Immature natural killer cell (primary cell): Measurements from ENCODE around the gene VWA3B. TPM values are rescaled to one million over a fixed set of nuclear protein-coding genes. Genes with fewer than 3 reads are reported as not detected.

Source experiments
- DNase-seq, 3 donors: peaks; one replicate each; pipeline ENCODE4 v3.0.0; 2022; ENCODE audit warnings: mixed read lengths in 1 of 3
- H3K27ac Mint-ChIP-seq, 6 donors: one replicate each; pipeline ENCODE4 v1.8.0; 2020; ENCODE audit warnings: mixed read lengths in 6 of 6, mild to moderate bottlenecking in 5 of 6, inconsistent platforms in 4 of 6, moderate library complexity in 3 of 6
- H3K27me3 Mint-ChIP-seq, 3 donors: one replicate each; pipeline ENCODE4 v1.8.0; 2020 to 2021; ENCODE audit warnings: low read depth in 3 of 3, mild to moderate bottlenecking in 3 of 3, mixed read lengths in 3 of 3, moderate library complexity in 3 of 3, inconsistent platforms in 1 of 3
- H3K36me3 Mint-ChIP-seq, 3 donors: one replicate each; pipeline ENCODE4 v1.8.0; 2020; ENCODE audit warnings: mixed read lengths in 3 of 3, inconsistent platforms in 2 of 3, mild to moderate bottlenecking in 2 of 3
- H3K4me1 Mint-ChIP-seq, 2 donors: one replicate each; pipeline ENCODE4 v1.8.0; 2020; ENCODE audit warnings: inconsistent platforms in 2 of 2, mild to moderate bottlenecking in 2 of 2, mixed read lengths in 2 of 2, moderate library complexity in 1 of 2
- H3K4me3 Mint-ChIP-seq, 5 donors: one replicate each; pipeline ENCODE4 v1.8.0; 2020; ENCODE audit warnings: mild to moderate bottlenecking in 5 of 5, mixed read lengths in 5 of 5, inconsistent platforms in 3 of 5, moderate library complexity in 3 of 5
- H3K9me3 Mint-ChIP-seq, 6 donors: one replicate each; pipeline ENCODE4 v1.8.0; 2020; ENCODE audit warnings: mild to moderate bottlenecking in 6 of 6, mixed read lengths in 6 of 6, inconsistent platforms in 4 of 6, moderate library complexity in 3 of 6
- polyA plus RNA-seq, 3 donors: library from polyadenylated mRNA; unstranded; fragments of 300-500 nt; fragmentation: Illumina TruSeq; gene quantifications; one replicate each; pipeline ENCODE4 v1.2.3, GENCODE V29; 2021

Gene VWA3B
- polyA plus RNA-seq, 3 donors from 2014 or later = not detected

GRCh38 chr2:98155291-98155690, 68.3 kb downstream of the VWA3B start:
- peaks cover 3 to 13% (median 4%) of the 10 kb centered on the region in 3 donors for H3K27me3 Mint-ChIP-seq
- H3K27ac Mint-ChIP-seq = no peak overlapping the region
- no peaks in the 10 kb centered on the region for H3K36me3 Mint-ChIP-seq
- no peak for DNase-seq
- H3K4me3 Mint-ChIP-seq = no peak overlapping the region
- no peaks in the 10 kb centered on the region for H3K9me3 Mint-ChIP-seq
- H3K4me1 Mint-ChIP-seq = no peaks in the 10 kb centered on the region

- H3K27me3 Mint-ChIP-seq = peaks cover 3 to 12% (median 4%) of the 10 kb centered on the region in 3 donors
- no peak for DNase-seq
- H3K27ac Mint-ChIP-seq = no peak overlapping the region
- no peaks in the 10 kb centered on the region for H3K9me3 Mint-ChIP-seq
- no peak overlapping the region for H3K4me3 Mint-ChIP-seq
- no peaks in the 10 kb centered on the region for H3K4me1 Mint-ChIP-seq
- H3K36me3 Mint-ChIP-seq = no peaks in the 10 kb centered on the region
These were observed 68.7 kb downstream of the VWA3B start for GRCh38 chr2:98155716-98156115.

GRCh38 chr2:98156304-98156703, 69.3 kb downstream of the VWA3B start:
- no peaks in the 10 kb centered on the region for H3K4me1 Mint-ChIP-seq
- H3K4me3 Mint-ChIP-seq = no peak overlapping the region
- no peak overlapping the region for H3K27ac Mint-ChIP-seq
- DNase-seq = no peak
- H3K36me3 Mint-ChIP-seq = no peaks in the 10 kb centered on the region
- H3K27me3 Mint-ChIP-seq = peaks cover 3 to 10% (median 4%) of the 10 kb centered on the region in 3 donors
- no peaks in the 10 kb centered on the region for H3K9me3 Mint-ChIP-seq

- Mint-ChIP-seq H3K27ac (no peak overlapping the region), H3K9me3 (no peaks in the 10 kb centered on the region), H3K27me3 (peaks cover 3 to 13% (median 4%) of the 10 kb centered on the region in 3 donors), H3K4me1 (no peaks in the 10 kb centered on the region), H3K4me3 (no peak overlapping the region), H3K36me3 (no peaks in the 10 kb centered on the region)
- DNase-seq = no peak
These were observed 70.6 kb downstream of the VWA3B start for GRCh38 chr2:98157557-98157956.

GRCh38 chr2:98158305-98158704, 71.3 kb downstream of the VWA3B start:
- no peak for DNase-seq
- Mint-ChIP-seq H3K36me3 (no peaks in the 10 kb centered on the region), H3K4me3 (no peak overlapping the region), H3K27me3 (peaks cover 3 to 13% (median 4%) of the 10 kb centered on the region in 3 donors), H3K27ac (no peak overlapping the region), H3K4me1 (no peaks in the 10 kb centered on the region), H3K9me3 (no peaks in the 10 kb centered on the region)

- Mint-ChIP-seq H3K4me3 (no peak overlapping the region), H3K27me3 (peaks cover 0 to 21% (median 2%) of the 10 kb centered on the region in 3 donors), H3K36me3 (no peaks in the 10 kb centered on the region), H3K4me1 (no peaks in the 10 kb centered on the region), H3K9me3 (peaks cover 0 to 2% (median 0%) of the 10 kb centered on the region in 6 donors), H3K27ac (no peak overlapping the region)
- DNase-seq = no peak
These were observed 73.6 kb downstream of the VWA3B start for GRCh38 chr2:98160554-98160953.

- no peaks in the 10 kb centered on the region for H3K36me3 Mint-ChIP-seq
- H3K27ac Mint-ChIP-seq = no peak overlapping the region
- peaks cover 0 to 2% (median 0%) of the 10 kb centered on the region in 6 donors for H3K9me3 Mint-ChIP-seq
- DNase-seq = no peak
- no peak overlapping the region for H3K4me3 Mint-ChIP-seq
- H3K27me3 Mint-ChIP-seq = peaks cover 0 to 16% (median 1%) of the 10 kb centered on the region in 3 donors
- no peaks in the 10 kb centered on the region for H3K4me1 Mint-ChIP-seq
These were observed 74.2 kb downstream of the VWA3B start for GRCh38 chr2:98161186-98161585.

GRCh38 chr2:98164256-98164655, 77.3 kb downstream of the VWA3B start:
- peaks cover 0 to 14% (median 1%) of the 10 kb centered on the region in 3 donors for H3K27me3 Mint-ChIP-seq
- no peaks in the 10 kb centered on the region for H3K36me3 Mint-ChIP-seq
- no peak overlapping the region for H3K4me3 Mint-ChIP-seq
- no peak overlapping the region for H3K27ac Mint-ChIP-seq
- no peak for DNase-seq
- H3K9me3 Mint-ChIP-seq = peaks cover 0 to 2% (median 0%) of the 10 kb centered on the region in 6 donors
- H3K4me1 Mint-ChIP-seq = no peaks in the 10 kb centered on the region

GRCh38 chr2:98165516-98166071, 78.6 kb downstream of the VWA3B start:
- Mint-ChIP-seq H3K4me3 (no peak overlapping the region), H3K9me3 (peaks cover 0 to 2% (median 0%) of the 10 kb centered on the region in 6 donors), H3K36me3 (no peaks in the 10 kb centered on the region), H3K27ac (no peak overlapping the region), H3K27me3 (peaks cover 2 to 16% (median 5%) of the 10 kb centered on the region in 3 donors), H3K4me1 (no peaks in the 10 kb centered on the region)
- DNase-seq = no peak

GRCh38 chr2:98167916-98168315, 80.9 kb downstream of the VWA3B start:
- Mint-ChIP-seq H3K9me3 (peaks cover 0 to 2% (median 0%) of the 10 kb centered on the region in 6 donors), H3K27me3 (peaks cover 2 to 18% (median 6%) of the 10 kb centered on the region in 3 donors), H3K4me3 (no peak overlapping the region), H3K27ac (no peak overlapping the region), H3K36me3 (no peaks in the 10 kb centered on the region), H3K4me1 (no peaks in the 10 kb centered on the region)
- no peak for DNase-seq

GRCh38 chr2:98170076-98170475, 83.1 kb downstream of the VWA3B start:
- no peak overlapping the region for H3K4me3 Mint-ChIP-seq
- H3K9me3 Mint-ChIP-seq = peaks cover 0 to under 1% (median 0%) of the 10 kb centered on the region in 6 donors
- H3K27ac Mint-ChIP-seq = no peak overlapping the region
- peaks cover 3 to 9% (median 6%) of the 10 kb centered on the region in 3 donors for H3K27me3 Mint-ChIP-seq
- DNase-seq = no peak
- no peaks in the 10 kb centered on the region for H3K4me1 Mint-ChIP-seq
- no peaks in the 10 kb centered on the region for H3K36me3 Mint-ChIP-seq

- no peak for DNase-seq
- H3K27me3 Mint-ChIP-seq = peaks cover 6 to 16% (median 10%) of the 10 kb centered on the region in 3 donors
- H3K4me1 Mint-ChIP-seq = no peaks in the 10 kb centered on the region
- H3K4me3 Mint-ChIP-seq = no peak overlapping the region
- H3K9me3 Mint-ChIP-seq = no peaks in the 10 kb centered on the region
- no peak overlapping the region for H3K27ac Mint-ChIP-seq
- H3K36me3 Mint-ChIP-seq = no peaks in the 10 kb centered on the region
These were observed 85.3 kb downstream of the VWA3B start for GRCh38 chr2:98172150-98172765.

GRCh38 chr2:98172951-98173350, 86.0 kb downstream of the VWA3B start:
- Mint-ChIP-seq H3K4me1 (no peaks in the 10 kb centered on the region), H3K27me3 (peaks cover 6 to 16% (median 10%) of the 10 kb centered on the region in 3 donors), H3K36me3 (no peaks in the 10 kb centered on the region), H3K4me3 (no peak overlapping the region), H3K9me3 (no peaks in the 10 kb centered on the region), H3K27ac (no peak overlapping the region)
- DNase-seq = no peak

- Mint-ChIP-seq H3K4me1 (no peaks in the 10 kb centered on the region), H3K36me3 (no peaks in the 10 kb centered on the region), H3K27ac (no peak overlapping the region), H3K4me3 (no peak overlapping the region), H3K27me3 (peaks cover 3 to 16% (median 13%) of the 10 kb centered on the region in 3 donors), H3K9me3 (no peaks in the 10 kb centered on the region)
- DNase-seq = no peak
These were observed 88.8 kb downstream of the VWA3B start for GRCh38 chr2:98175811-98176210.

- Mint-ChIP-seq H3K4me1 (no peaks in the 10 kb centered on the region), H3K9me3 (no peaks in the 10 kb centered on the region), H3K4me3 (no peak overlapping the region), H3K36me3 (no peaks in the 10 kb centered on the region), H3K27me3 (peaks cover 3 to 16% (median 13%) of the 10 kb centered on the region in 3 donors), H3K27ac (no peak overlapping the region)
- DNase-seq = no peak
These were observed 90.3 kb downstream of the VWA3B start for GRCh38 chr2:98177286-98177685.
